Endodermal cell (in vitro differentiated cells): ENCODE measurements around the gene YY1. TPM values are rescaled to one million over a fixed set of nuclear protein-coding genes. Genes with fewer than 3 reads are reported as not detected.
A peak's percentile ranks its signal among the peaks of the same experiment; 100 is the strongest.

Experiments used
- DNase-seq: peaks from one replicate; pipeline ENCODE4 v3.0.0-alpha.2; 2017
- H3K27ac ChIP-seq: 2 replicates; pipeline ENCODE4 v1.5.1; 2013; ENCODE audit warnings: mild to moderate bottlenecking, low read depth, low read length, moderate library complexity
- H3K27me3 ChIP-seq: 2 replicates; pipeline ENCODE4 v1.6.1; 2013; ENCODE audit warnings: mild to moderate bottlenecking, low read length, moderate library complexity; ENCODE audit not compliant: insufficient read depth, control insufficient read depth, poor library complexity, severe bottlenecking
- H3K36me3 ChIP-seq: 2 replicates; pipeline ENCODE4 v1.7.0; 2013; ENCODE audit warnings: mild to moderate bottlenecking, low read length, moderate library complexity; ENCODE audit not compliant: control insufficient read depth, insufficient read depth
- H3K4me1 ChIP-seq: one replicate; pipeline ENCODE4 v1.7.0; 2013; ENCODE audit warnings: low read length; ENCODE audit not compliant: control insufficient read depth, insufficient read depth
- H3K4me3 ChIP-seq: 2 replicates; pipeline ENCODE4 v1.5.1; 2013; ENCODE audit warnings: mild to moderate bottlenecking, low read length, moderate library complexity
- H3K9ac ChIP-seq: 2 replicates; pipeline ENCODE4 v1.6.1; 2013; ENCODE audit warnings: mild to moderate bottlenecking, low read length, moderate library complexity; ENCODE audit not compliant: poor library complexity, severe bottlenecking; ENCODE audit errors: extremely low read depth
- H3K9me3 ChIP-seq: 2 replicates; pipeline ENCODE4 v1.6.1; 2013; ENCODE audit warnings: mild to moderate bottlenecking, low read length, moderate library complexity; ENCODE audit not compliant: control insufficient read depth
- H3K27ac Mint-ChIP-seq: 2 replicates; pipeline ENCODE4 v1.8.0; 2020; ENCODE audit warnings: mixed read lengths
- H3K27me3 Mint-ChIP-seq: 2 replicates; pipeline ENCODE4 v1.8.0; 2021; ENCODE audit warnings: mild to moderate bottlenecking, mixed read lengths; ENCODE audit not compliant: insufficient read depth
- H3K36me3 Mint-ChIP-seq: 2 replicates; pipeline ENCODE4 v1.8.0; 2020; ENCODE audit warnings: low read depth, mixed read lengths
- H3K4me1 Mint-ChIP-seq: 2 replicates; pipeline ENCODE4 v1.8.0; 2020; ENCODE audit warnings: mixed read lengths
- H3K4me3 Mint-ChIP-seq: 2 replicates; pipeline ENCODE4 v1.8.0; 2020; ENCODE audit warnings: mild to moderate bottlenecking, moderate library complexity, mixed read lengths
- H3K9me3 Mint-ChIP-seq: 2 replicates; pipeline ENCODE4 v1.8.0; 2020; ENCODE audit warnings: mild to moderate bottlenecking, mixed read lengths
- WGBS, 2 experiments: methylation state at CpG; one replicate each; pipeline versions ENCODE4 v1.1.5 to v1.1.7; 2013; ENCODE audit warnings: missing lambda C conversion rate in 2 of 2, mixed read lengths in 1 of 2; ENCODE audit not compliant: insufficient coverage in 1 of 2, insufficient read length in 1 of 2; 5-methylcytosine and 5-hydroxymethylcytosine counted together
- total RNA-seq, 2 donors: library from RNA; stranded (reverse); fragmentation: NEBNext Ultra II Directional in 1 of 2; extraction: Animal tissue kit (Norgen Biotek cat#: 25700) in 1 of 2; gene quantifications; 2 replicates in 1 of 2; 3 replicates in 1 of 2; pipeline ENCODE4 v1.2.1, GENCODE V29; 2021
- TF ChIP-seq, protein P1 (sequence below): fragments of 200-600 bp; sonication (generic); conservative IDR thresholded peaks from 2 replicates; pipeline ENCODE4 v1.5.0; 2021; ENCODE audit warnings: antibody characterized with exemption, mild to moderate bottlenecking

The YY1 gene
- total RNA-seq, 2 donors from 2014 or later: 94.8 to 103 TPM

DNA sequence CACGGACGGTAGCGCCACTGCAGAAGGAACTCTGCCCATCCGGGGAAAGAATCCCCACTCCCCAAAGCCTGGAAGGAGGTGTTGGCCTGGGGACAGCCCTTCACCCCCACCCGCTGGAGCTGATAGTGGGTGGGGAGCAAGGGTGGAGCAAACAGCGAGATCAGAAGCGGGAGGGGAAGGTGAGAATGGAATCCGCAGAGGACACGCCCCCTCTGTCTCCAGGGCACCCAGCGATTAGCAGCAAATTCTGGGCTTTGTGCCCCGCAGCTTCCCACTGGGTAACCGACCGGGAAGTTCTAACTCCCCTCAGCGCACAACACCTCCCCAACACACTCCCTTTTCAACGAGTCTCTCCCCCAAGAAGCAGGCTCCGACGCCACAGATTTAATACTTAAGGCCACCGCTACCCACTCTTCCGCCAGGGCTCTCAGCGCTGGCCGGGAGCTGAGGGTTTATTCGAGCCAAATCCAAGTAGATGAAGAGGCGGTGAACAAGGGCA is 65.9 kb downstream of the YY1 start:
- H3K4me3 ChIP-seq: peak overlapping the region; percentile 96
- H3K9me3 ChIP-seq: no peaks in the 10 kb centered on the region
- peaks cover 20% of the 10 kb centered on the region for H3K4me1 ChIP-seq
- Mint-ChIP-seq H3K36me3 (peaks cover 15% of the 10 kb centered on the region), H3K27ac (peak overlapping the region; percentile 94), H3K27me3 (no peaks in the 10 kb centered on the region), H3K4me1 (peaks cover 27% of the 10 kb centered on the region), H3K9me3 (no peaks in the 10 kb centered on the region), H3K4me3 (peak overlapping the region; percentile 91)
- peaks cover 23% of the 10 kb centered on the region for H3K36me3 ChIP-seq
- DNase-seq: peak; percentile 91
- H3K27ac ChIP-seq: peak overlapping the region; percentile 49
- H3K27me3 ChIP-seq: no peaks in the 10 kb centered on the region
- WGBS, 2 experiments: 0 to 1% methylated on average over 5 to 23 of the region's 23 CpGs
- TF ChIP-seq, protein P1, sequence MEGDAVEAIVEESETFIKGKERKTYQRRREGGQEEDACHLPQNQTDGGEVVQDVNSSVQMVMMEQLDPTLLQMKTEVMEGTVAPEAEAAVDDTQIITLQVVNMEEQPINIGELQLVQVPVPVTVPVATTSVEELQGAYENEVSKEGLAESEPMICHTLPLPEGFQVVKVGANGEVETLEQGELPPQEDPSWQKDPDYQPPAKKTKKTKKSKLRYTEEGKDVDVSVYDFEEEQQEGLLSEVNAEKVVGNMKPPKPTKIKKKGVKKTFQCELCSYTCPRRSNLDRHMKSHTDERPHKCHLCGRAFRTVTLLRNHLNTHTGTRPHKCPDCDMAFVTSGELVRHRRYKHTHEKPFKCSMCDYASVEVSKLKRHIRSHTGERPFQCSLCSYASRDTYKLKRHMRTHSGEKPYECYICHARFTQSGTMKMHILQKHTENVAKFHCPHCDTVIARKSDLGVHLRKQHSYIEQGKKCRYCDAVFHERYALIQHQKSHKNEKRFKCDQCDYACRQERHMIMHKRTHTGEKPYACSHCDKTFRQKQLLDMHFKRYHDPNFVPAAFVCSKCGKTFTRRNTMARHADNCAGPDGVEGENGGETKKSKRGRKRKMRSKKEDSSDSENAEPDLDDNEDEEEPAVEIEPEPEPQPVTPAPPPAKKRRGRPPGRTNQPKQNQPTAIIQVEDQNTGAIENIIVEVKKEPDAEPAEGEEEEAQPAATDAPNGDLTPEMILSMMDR: peak; percentile 17
- peak overlapping the region; percentile 73 for H3K9ac ChIP-seq

DNA sequence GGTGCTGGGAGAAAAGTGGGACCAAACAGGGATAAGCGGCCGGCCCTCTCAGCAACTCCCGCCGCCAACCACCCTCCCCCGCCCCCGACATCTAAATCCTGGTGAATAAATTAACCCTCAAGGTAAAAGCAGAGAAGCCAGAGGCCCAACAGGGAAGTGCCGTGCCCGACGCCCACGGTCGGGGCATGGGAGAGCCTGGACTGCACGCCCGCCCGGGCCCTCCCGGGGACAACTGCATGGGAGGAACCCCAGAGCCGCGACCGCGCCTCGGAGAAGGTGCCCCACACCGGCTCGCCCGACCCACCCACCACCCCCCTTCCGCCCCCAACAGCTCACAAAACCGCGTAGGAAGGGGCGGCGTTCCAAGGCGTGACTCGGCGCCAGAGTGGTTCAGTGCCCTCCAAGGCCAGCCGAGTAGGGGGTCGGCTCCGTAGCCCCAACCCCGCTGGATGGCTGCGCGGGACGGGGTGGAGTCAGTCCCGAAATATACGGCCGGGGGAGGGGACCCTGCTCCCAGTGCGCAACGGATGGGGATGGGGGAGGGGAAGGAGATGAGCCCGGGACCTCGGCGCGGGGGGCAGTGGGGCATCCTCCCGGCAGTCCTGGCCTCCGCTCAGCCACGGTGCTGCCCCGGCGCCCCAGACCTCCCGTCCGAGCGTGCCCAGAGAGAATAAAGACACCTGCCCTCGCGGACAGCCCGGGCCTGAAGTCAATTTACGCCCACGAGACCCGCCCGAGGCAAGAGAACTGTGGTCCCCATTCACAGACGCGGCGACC is 66.6 kb downstream of the YY1 start:
- Histone ChIP-seq H3K27me3 (no peaks in the 10 kb centered on the region), H3K9ac (peak overlapping the region; percentile 73), H3K4me3 (peak overlapping the region; percentile 96), H3K27ac (peak overlapping the region; percentile 49), H3K4me1 (peaks cover 20% of the 10 kb centered on the region), H3K36me3 (peaks cover 23% of the 10 kb centered on the region), H3K9me3 (no peaks in the 10 kb centered on the region)
- Mint-ChIP-seq H3K4me1 (peaks cover 27% of the 10 kb centered on the region), H3K27me3 (no peaks in the 10 kb centered on the region), H3K4me3 (peak overlapping the region; percentile 91), H3K36me3 (peaks cover 15% of the 10 kb centered on the region), H3K27ac (peak overlapping the region; percentile 94), H3K9me3 (no peaks in the 10 kb centered on the region)
- TF ChIP-seq, protein P1: no peak
- 0% methylated on average over 19 to 65 of the region's 65 CpGs for WGBS, 2 experiments
- peak; percentile 78 for DNase-seq

DNA sequence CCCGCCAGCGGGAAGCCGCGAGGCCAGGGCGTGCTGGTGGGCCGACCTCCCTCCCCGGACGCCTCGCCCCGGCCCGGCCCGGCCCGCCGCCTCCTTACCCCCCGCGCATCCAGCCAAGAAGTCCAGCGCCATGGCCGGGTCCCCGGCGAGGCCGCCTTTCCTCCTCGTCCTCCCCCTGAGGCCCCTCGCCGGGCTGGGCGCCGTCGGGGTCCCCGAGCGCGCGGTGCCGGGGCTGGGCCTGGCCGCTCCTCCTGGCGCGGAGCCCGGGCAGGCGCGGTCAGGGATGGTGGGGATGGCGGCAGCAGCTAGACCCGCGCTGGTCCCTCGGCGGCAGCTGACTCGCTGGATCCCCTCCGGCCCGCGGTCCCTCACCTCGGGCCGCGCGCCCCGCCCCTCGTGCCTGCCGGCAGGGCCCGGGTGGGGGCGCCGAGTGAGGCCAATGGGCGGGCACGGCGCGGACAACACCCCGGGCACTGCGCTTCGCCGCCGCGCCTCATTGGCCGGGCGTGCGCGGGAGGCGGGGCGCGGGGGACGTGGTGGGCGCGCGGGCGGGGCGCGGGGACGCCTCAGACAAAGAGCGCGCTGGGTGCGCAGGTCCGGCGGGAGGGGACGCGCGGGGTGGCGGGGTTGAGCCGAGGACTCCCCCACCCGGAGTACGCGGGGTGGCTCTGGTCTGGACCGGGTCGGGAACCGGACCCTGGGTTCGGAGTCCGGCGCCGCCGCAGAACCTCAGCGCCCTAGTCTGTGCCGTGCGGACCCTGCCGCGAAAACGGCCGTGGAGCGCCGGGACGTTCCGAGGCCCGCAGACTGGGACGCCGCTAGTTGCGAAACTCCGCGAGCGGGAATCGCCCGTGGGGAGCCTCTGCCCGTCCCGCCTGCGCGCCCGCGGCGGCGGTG is 67.4 kb downstream of the YY1 start, which contains the start of gene SLC25A29:
TSS of gene SLC25A29 (minus strand) at position 344 of the 897 bp plus-strand sequence. CDS start at position 132, 212 bp downstream.
- Mint-ChIP-seq H3K36me3 (peaks cover 15% of the 10 kb centered on the region), H3K27me3 (no peaks in the 10 kb centered on the region), H3K4me1 (peaks cover 29% of the 10 kb centered on the region), H3K9me3 (no peaks in the 10 kb centered on the region), H3K4me3 (peak within 1 kb of the TSS; percentile 91), H3K27ac (peak within 1 kb of the TSS; percentile 94)
- Histone ChIP-seq H3K9me3 (no peaks in the 10 kb centered on the region), H3K27ac (peak within 1 kb of the TSS; percentile 92), H3K36me3 (peaks cover 23% of the 10 kb centered on the region), H3K27me3 (no peaks in the 10 kb centered on the region), H3K4me1 (peaks cover 20% of the 10 kb centered on the region), H3K4me3 (peak within 1 kb of the TSS; percentile 96), H3K9ac (peak within 1 kb of the TSS; percentile 91)
- TF ChIP-seq, protein P1: no peak
- WGBS, 2 experiments: 0 to 1% methylated on average over 29 to 131 of the region's 131 CpGs
- peak; percentile 94 for DNase-seq
